Endothelial cell of umbilical vein (primary cell): Measurements from ENCODE around the gene RBM22. TPM values are rescaled to one million over a fixed set of nuclear protein-coding genes. Genes with fewer than 3 reads are reported as not detected.
A peak's percentile ranks its signal among the peaks of the same experiment; 100 is the strongest.

Source experiments
- BruUV-seq: library from RNA; stranded (reverse); fragments of 400-500 nt; replicated peaks from 2 replicates; lab custom pipeline; 2021; lab: Mats Ljungman, UMichigan
- CTCF ChIA-PET: fragments of 300-600, 350-600 bp; sonication (Branson Sonifier 250); formaldehyde crosslinking; loops from one replicate; lab custom pipeline; 2021; ENCODE audit warnings: antibody characterized with exemption, inconsistent platforms; lab: Charles Lee
- POLR2A ChIA-PET: fragments of 300-600, 350-600 bp; sonication (Branson Sonifier 250); formaldehyde crosslinking; loops from one replicate; lab custom pipeline; 2021; ENCODE audit warnings: antibody characterized with exemption, inconsistent platforms; lab: Charles Lee
- DNase-seq: peaks from one replicate; pipeline ENCODE4 v3.0.0-alpha.2; 2011; ENCODE audit warnings: low read depth, low spot score
- FAIRE-seq: peaks from 2 replicates; lab custom pipeline; 2011; peaks lifted over from hg19 to GRCh38; lab: Jason Lieb, UNC
- H2AFZ ChIP-seq: 2 replicates; pipeline ENCODE4 v1.6.0; 2012; ENCODE audit warnings: low read depth, low read length, control low read depth, inconsistent platforms
- H3K27ac ChIP-seq: 2 replicates; pipeline ENCODE4 v1.5.1; 2011; ENCODE audit warnings: low read depth, mild to moderate bottlenecking, control low read depth, low read length, moderate library complexity; ENCODE audit not compliant: insufficient read depth
- H3K27me3 ChIP-seq, 2 experiments: 2 replicates each; pipeline versions ENCODE4 v1.6.0 to v1.6.1; 2011; ENCODE audit warnings: low read length in 2 of 2, mixed read lengths in 1 of 2; ENCODE audit not compliant: control insufficient read depth in 2 of 2, insufficient read depth in 2 of 2
- H3K36me3 ChIP-seq, 2 experiments: 2 replicates in 1 of 2; 3 replicates in 1 of 2; pipeline ENCODE4 v1.5.1; 2011; ENCODE audit warnings: low read length in 2 of 2, mild to moderate bottlenecking in 1 of 2, moderate library complexity in 1 of 2; ENCODE audit not compliant: control insufficient read depth in 2 of 2, insufficient read depth in 2 of 2; ENCODE audit errors: extremely low read depth in 1 of 2
- H3K4me1 ChIP-seq: 3 replicates; pipeline ENCODE4 v1.5.1; 2011; ENCODE audit warnings: mild to moderate bottlenecking, low read length; ENCODE audit not compliant: control insufficient read depth, insufficient read depth; ENCODE audit errors: extremely low read depth
- H3K4me2 ChIP-seq: 2 replicates; pipeline ENCODE4 v1.6.1; 2011; ENCODE audit warnings: low read length, control low read depth, mixed read lengths; ENCODE audit not compliant: insufficient read depth
- H3K4me3 ChIP-seq, 3 experiments: fragments of 200-600 bp in 1 of 3; sonication (generic), shearing (Covaris generic) in 1 of 3; replicated peaks in 1 of 3; 2 replicates each; pipeline ENCODE4 v1.5.1; 2011 to 2016; ENCODE audit warnings: control low read depth in 3 of 3, low read length in 3 of 3, mild to moderate bottlenecking in 2 of 3, inconsistent platforms in 1 of 3, low read depth in 1 of 3, moderate library complexity in 1 of 3; ENCODE audit not compliant: insufficient read depth in 1 of 3
- H3K79me2 ChIP-seq: 2 replicates; pipeline ENCODE4 v1.6.0; 2012; ENCODE audit warnings: low read length, inconsistent platforms; ENCODE audit not compliant: control insufficient read depth, insufficient read depth
- H3K9ac ChIP-seq: replicated peaks from 2 replicates; pipeline ENCODE3; 2011; ENCODE audit warnings: low read length, control low read depth; ENCODE audit not compliant: insufficient read depth; ENCODE audit errors: extremely low read depth
- H3K9me1 ChIP-seq: replicated peaks from 3 replicates; pipeline ENCODE4 v1.6.0; 2011; ENCODE audit warnings: mild to moderate bottlenecking, low read length; ENCODE audit not compliant: control insufficient read depth, insufficient read depth; ENCODE audit errors: extremely low read depth
- H3K9me3 ChIP-seq: replicated peaks from 2 replicates; pipeline ENCODE4 v1.5.1; 2012; ENCODE audit warnings: low read length, inconsistent platforms; ENCODE audit not compliant: control insufficient read depth, insufficient read depth
- H4K20me1 ChIP-seq: replicated peaks from 2 replicates; pipeline ENCODE3; 2011; ENCODE audit warnings: mild to moderate bottlenecking, low read length; ENCODE audit not compliant: control insufficient read depth, insufficient read depth; ENCODE audit errors: extremely low read depth
- EZH2 ChIP-seq: IDR thresholded peaks from 2 replicates; pipeline ENCODE4 v1.6.1; 2012; ENCODE audit warnings: borderline replicate concordance, low read depth, mild to moderate bottlenecking, moderate library complexity, low read length, inconsistent platforms; ENCODE audit not compliant: severe bottlenecking
- FOS ChIP-seq: IDR thresholded peaks from 2 replicates; pipeline ENCODE4 v1.6.1; 2011; ENCODE audit warnings: mild to moderate bottlenecking, low read length, moderate library complexity, borderline replicate concordance; ENCODE audit not compliant: insufficient read depth
- GATA2 ChIP-seq: IDR thresholded peaks from 2 replicates; pipeline ENCODE4 v1.7.0; 2011; ENCODE audit warnings: low read depth, mild to moderate bottlenecking, moderate library complexity, mixed read lengths, low read length; ENCODE audit not compliant: insufficient read length, insufficient read depth
- JUN ChIP-seq: IDR thresholded peaks from 2 replicates; pipeline ENCODE4 v1.6.1; 2011; ENCODE audit warnings: borderline replicate concordance, low read depth; ENCODE audit not compliant: insufficient read length, insufficient read depth
- MYC ChIP-seq: IDR thresholded peaks from one replicate; pipeline ENCODE4 v1.6.1; 2011; ENCODE audit warnings: mild to moderate bottlenecking, low read depth, low read length
- POLR2A ChIP-seq: IDR thresholded peaks from 2 replicates; pipeline ENCODE4 v1.6.1; 2012; ENCODE audit warnings: low read depth, mild to moderate bottlenecking, control low read depth, low read length
- POLR2AphosphoS5 ChIP-seq: IDR thresholded peaks from 2 replicates; pipeline ENCODE4 v1.6.1; 2012; ENCODE audit warnings: low read depth, mild to moderate bottlenecking, control low read depth, low read length, moderate library complexity; ENCODE audit not compliant: insufficient read depth
- dilution Hi-C: fragments of 300-500 bp; cut with MboI; formaldehyde crosslinking; loops from one replicate; pipeline ENCODE4 v1.15.0; 2019; ENCODE audit warnings: low sequenced_read_pairs; ENCODE audit not compliant: extremely low pct_ligation_motif_present
- intact Hi-C: fragments of 100-400 bp; cut with micrococcal nuclease; formaldehyde crosslinking; loops from one replicate; pipeline ENCODE4 v1.10.0; 2022
- polyA plus RNA-seq, 4 experiments: library from polyadenylated mRNA; depleted of rRNA in 3 of 4; stranded (reverse) in 3 of 4; unstranded in 1 of 4; fragments of >200 nt; gene quantifications; 2 replicates each; pipeline versions ENCODE4 v1.2.1 to v1.2.3, GENCODE V29; 2011 to 2012; ENCODE audit warnings: missing spikeins in 1 of 4
- total RNA-seq: library from RNA; stranded (reverse); gene quantifications from 2 replicates; pipeline ENCODE4 v1.2.3, GENCODE V29; 2021
- TF ChIP-seq, protein P1 (sequence below), 2 donors: IDR thresholded peaks; 1 replicate in 1 of 2; 2 replicates in 1 of 2; pipeline ENCODE4 v1.5.1; 2011; ENCODE audit warnings: low read length in 2 of 2, mild to moderate bottlenecking in 2 of 2, moderate library complexity in 2 of 2, control low read depth in 1 of 2, inconsistent platforms in 1 of 2, low read depth in 1 of 2; ENCODE audit not compliant: insufficient read depth in 1 of 2; ENCODE audit errors: extremely low read depth in 1 of 2
- TF ChIP-seq, protein P2 (sequence below): IDR thresholded peaks from 2 replicates; pipeline ENCODE4 v1.6.1; 2011; ENCODE audit not compliant: insufficient read depth, insufficient read length

The RBM22 gene
- total and polyA plus RNA-seq, 2 donors (not counting 3 experiments of a cell fraction or from before 2014, with no cell fraction given) = 41.8 to 51.2 TPM

DNA sequence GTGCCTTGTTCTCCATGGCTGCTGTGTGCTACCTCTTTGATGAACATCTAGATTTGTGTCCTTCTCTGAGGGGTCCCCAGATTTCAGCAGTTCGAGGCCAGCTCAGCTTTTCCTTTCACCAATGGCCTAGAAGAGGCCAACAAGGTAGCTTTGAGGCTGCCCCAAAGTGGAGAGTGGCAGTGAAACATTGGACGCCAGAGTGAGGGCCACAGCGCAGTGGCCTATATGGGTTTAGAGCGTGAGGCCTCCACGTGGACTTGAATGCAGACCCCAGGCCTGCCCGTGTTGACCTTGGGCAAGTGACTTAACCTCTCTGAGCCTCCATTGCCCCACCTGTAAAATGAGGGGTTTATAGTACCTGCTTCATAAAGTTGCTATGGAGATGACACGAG lies 28.0 kb downstream of the RBM22 start:
- Histone ChIP-seq H3K9ac (no peak overlapping the region), H2AFZ (peak overlapping the region; percentile 99), H3K79me2 (no peaks in the 10 kb centered on the region), H3K9me3 (no peaks in the 10 kb centered on the region), H3K4me2 (peak overlapping the region; percentile 65), H3K4me1 (peaks cover 13% of the 10 kb centered on the region), H3K4me3 (peak overlapping the region in 2 of 3 experiments; percentile 53 to 55), H3K9me1 (no peaks in the 10 kb centered on the region), H3K27ac (no peak overlapping the region), H3K36me3 (no peaks in the 10 kb centered on the region), H3K27me3 (peaks cover 6 to 12% of the 10 kb centered on the region in 2 experiments), H4K20me1 (no peaks in the 10 kb centered on the region)
- ChIA-PET POLR2A (no interaction called here), CTCF (interaction anchor here (0.6 to 3.0 kb wide), 7 partner anchors 10 to 113 kb away, joined by 3 to 16 read pairs (median 4); partner anchors contain the start of genes MYOZ3, RBM22 and SMIM3)
- TF ChIP-seq FOS = no peak
- TF ChIP-seq EZH2 = no peak
- TF ChIP-seq JUN = no peak
- TF ChIP-seq, protein P1, sequence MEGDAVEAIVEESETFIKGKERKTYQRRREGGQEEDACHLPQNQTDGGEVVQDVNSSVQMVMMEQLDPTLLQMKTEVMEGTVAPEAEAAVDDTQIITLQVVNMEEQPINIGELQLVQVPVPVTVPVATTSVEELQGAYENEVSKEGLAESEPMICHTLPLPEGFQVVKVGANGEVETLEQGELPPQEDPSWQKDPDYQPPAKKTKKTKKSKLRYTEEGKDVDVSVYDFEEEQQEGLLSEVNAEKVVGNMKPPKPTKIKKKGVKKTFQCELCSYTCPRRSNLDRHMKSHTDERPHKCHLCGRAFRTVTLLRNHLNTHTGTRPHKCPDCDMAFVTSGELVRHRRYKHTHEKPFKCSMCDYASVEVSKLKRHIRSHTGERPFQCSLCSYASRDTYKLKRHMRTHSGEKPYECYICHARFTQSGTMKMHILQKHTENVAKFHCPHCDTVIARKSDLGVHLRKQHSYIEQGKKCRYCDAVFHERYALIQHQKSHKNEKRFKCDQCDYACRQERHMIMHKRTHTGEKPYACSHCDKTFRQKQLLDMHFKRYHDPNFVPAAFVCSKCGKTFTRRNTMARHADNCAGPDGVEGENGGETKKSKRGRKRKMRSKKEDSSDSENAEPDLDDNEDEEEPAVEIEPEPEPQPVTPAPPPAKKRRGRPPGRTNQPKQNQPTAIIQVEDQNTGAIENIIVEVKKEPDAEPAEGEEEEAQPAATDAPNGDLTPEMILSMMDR (IDR thresholded peaks at IDR 0.05; ENCODE audit: extremely low read depth in 1 of 2, insufficient read depth in 1 of 2, low read depth in 1 of 2, low read length in 2 of 2) = no peak
- TF ChIP-seq MYC = no peak
- no peak for TF ChIP-seq GATA2
- TF ChIP-seq, protein P2, sequence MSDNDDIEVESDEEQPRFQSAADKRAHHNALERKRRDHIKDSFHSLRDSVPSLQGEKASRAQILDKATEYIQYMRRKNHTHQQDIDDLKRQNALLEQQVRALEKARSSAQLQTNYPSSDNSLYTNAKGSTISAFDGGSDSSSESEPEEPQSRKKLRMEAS = no peak
- no peak for TF ChIP-seq POLR2AphosphoS5
- no peak for TF ChIP-seq POLR2A
- no TSS peak for BruUV-seq
- intact Hi-C loops = no loop called here
- no peak for DNase-seq
- dilution Hi-C loops = no loop called here
- no peak for FAIRE-seq
